ENCODE data around the gene HOMER3. TPM values are rescaled to one million over a fixed set of nuclear protein-coding genes. Genes with fewer than 3 reads are reported as not detected.

Gene HOMER3
- total RNA-seq, 6 donors from 2014 or later, result 17.3 to 58.0 (median 27.8) TPM

DNA sequence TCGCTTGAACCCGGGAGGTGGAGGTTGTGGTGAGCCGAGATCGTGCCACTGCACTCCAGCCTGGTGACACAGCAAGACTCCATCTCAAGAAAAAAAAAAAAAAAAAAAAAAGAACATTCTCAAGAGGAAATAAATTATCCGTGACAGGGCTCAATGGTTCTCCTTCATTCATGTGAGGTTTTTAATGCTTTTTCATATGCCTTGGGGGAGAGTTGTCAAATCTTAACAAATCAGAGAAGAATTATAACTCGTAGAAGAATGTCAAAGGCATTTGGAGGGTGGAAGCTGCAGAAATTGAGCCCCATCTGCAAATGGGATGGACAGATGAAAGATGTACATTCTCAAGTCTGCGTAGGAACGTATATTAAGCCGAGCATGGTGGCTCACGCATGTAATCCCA lies 34.9 kb upstream of the HOMER3 start:
- peaks cover 10 to 24% (median 19%) of the 10 kb centered on the region in 4 donors for H3K4me1 ChIP-seq
- H3K4me3 ChIP-seq, result no peak overlapping the region
- 80 to 82% methylated on average over 10 of the region's 10 CpGs for WGBS, 2 donors
- DNase-seq (no peak), ATAC-seq (ENCODE audit: low FRiP score in 2 of 2) (no peak)
- H3K27ac ChIP-seq, result no peak overlapping the region
- TF ChIP-seq POLR2A (IDR thresholded peaks at IDR 0.05) (no peak), EP300 (IDR thresholded peaks at IDR 0.05) (no peak), POLR2AphosphoS5 (IDR thresholded peaks at IDR 0.05) (no peak)
- TF ChIP-seq, protein P1, sequence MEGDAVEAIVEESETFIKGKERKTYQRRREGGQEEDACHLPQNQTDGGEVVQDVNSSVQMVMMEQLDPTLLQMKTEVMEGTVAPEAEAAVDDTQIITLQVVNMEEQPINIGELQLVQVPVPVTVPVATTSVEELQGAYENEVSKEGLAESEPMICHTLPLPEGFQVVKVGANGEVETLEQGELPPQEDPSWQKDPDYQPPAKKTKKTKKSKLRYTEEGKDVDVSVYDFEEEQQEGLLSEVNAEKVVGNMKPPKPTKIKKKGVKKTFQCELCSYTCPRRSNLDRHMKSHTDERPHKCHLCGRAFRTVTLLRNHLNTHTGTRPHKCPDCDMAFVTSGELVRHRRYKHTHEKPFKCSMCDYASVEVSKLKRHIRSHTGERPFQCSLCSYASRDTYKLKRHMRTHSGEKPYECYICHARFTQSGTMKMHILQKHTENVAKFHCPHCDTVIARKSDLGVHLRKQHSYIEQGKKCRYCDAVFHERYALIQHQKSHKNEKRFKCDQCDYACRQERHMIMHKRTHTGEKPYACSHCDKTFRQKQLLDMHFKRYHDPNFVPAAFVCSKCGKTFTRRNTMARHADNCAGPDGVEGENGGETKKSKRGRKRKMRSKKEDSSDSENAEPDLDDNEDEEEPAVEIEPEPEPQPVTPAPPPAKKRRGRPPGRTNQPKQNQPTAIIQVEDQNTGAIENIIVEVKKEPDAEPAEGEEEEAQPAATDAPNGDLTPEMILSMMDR (IDR thresholded peaks at IDR 0.05), result no peak
- H3K36me3 ChIP-seq, result no peaks in the 10 kb centered on the region
- H3K27me3 ChIP-seq, result no peaks in the 10 kb centered on the region
- H3K9me3 ChIP-seq, result no peaks in the 10 kb centered on the region

DNA sequence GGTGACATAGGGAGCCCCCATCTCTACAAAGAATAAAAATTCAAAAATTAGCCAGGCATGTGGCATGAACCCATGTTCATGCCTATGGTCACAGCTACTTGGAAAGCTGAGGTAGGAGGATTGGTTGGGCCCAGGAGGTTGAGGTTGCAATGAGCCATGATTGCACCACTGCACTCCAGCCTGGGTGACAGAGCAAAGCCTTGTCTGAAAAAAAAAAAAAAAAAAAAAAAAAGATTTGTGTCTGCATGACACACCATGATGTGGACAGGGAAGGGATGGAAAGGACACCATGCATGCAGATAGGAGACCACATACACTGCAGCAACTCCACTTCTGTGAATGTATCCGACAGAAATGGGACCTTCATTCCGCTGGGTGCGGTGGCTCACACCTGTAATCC lies 34.0 kb upstream of the HOMER3 start:
- TF ChIP-seq, protein P1 (IDR thresholded peaks at IDR 0.05), result no peak
- TF ChIP-seq EP300 (IDR thresholded peaks at IDR 0.05) (no peak), POLR2AphosphoS5 (IDR thresholded peaks at IDR 0.05) (no peak), POLR2A (IDR thresholded peaks at IDR 0.05) (no peak)
- WGBS, 2 donors, result 97 to 100% methylated on average over 3 of the region's 3 CpGs
- H3K36me3 ChIP-seq, result no peaks in the 10 kb centered on the region
- no peak for DNase-seq
- H3K4me3 ChIP-seq, result no peak overlapping the region
- ATAC-seq (ENCODE audit: low FRiP score in 2 of 2), result no peak
- peaks cover 11 to 29% (median 22%) of the 10 kb centered on the region in 4 donors for H3K4me1 ChIP-seq
- H3K27me3 ChIP-seq, result no peaks in the 10 kb centered on the region
- no peaks in the 10 kb centered on the region for H3K9me3 ChIP-seq
- no peak overlapping the region for H3K27ac ChIP-seq

DNA sequence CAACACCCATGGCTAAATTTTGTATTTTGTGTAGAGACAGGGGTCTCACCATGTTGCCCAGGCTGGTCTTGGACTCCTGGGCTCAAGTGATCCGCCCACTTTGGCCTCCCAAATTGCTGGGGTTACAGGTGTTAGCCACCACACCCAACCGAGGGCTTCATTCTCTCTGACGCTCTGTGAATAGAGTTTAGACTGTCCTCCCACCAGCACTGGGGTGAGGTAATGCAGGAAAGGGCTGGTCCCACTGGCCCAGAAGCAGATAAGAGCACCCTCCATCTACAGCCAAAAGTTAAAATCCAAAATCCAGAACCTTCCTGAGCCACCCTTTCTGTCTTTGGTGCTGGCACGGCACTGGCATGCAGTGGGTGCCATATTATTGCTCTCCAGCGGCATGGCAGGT lies 31.8 kb upstream of the HOMER3 start:
- Histone ChIP-seq H3K4me3 (no peak overlapping the region), H3K27me3 (no peaks in the 10 kb centered on the region), H3K27ac (peak overlapping the region; percentile 64 to 86 (median 76)), H3K9me3 (no peaks in the 10 kb centered on the region), H3K4me1 (peaks cover 15 to 47% (median 39%) of the 10 kb centered on the region in 4 donors), H3K36me3 (no peaks in the 10 kb centered on the region)
- WGBS, 2 donors, result 54% methylated on average over 5 of the region's 5 CpGs; no CpG with 5 or more reads in 1 of the 2 donors
- ATAC-seq (ENCODE audit: low FRiP score in 2 of 2) (no peak), DNase-seq (no peak)
- TF ChIP-seq EP300 (IDR thresholded peaks at IDR 0.05) (no peak), POLR2AphosphoS5 (IDR thresholded peaks at IDR 0.05) (no peak), POLR2A (IDR thresholded peaks at IDR 0.05) (no peak)
- TF ChIP-seq, protein P1 (IDR thresholded peaks at IDR 0.05), result no peak

DNA sequence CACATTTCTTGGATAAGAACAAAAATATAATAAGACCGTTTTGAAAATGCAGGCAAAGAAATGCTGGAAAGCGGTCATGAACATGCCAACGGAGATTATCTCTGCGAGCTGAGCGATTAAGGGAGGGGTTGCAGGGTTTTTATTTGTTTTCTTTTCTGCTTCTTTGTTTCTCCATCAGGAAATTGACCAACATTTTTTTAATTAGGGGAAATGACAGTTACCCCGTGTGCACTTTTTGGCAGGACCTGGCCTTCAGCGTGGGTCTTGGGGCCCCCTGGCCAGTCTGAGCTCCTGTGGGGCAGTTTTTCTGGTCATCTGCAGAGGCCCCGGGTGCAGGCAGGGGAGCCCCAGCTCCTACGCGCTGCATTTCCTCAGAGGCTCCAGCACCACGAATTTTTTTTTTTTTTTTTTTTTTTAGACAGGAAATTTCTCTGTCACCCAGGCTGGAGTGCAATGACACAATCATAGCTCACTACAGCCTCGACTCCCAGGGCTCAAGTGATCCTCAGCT lies 31.3 kb upstream of the HOMER3 start:
- DNase-seq (peak in 1 of 2 donors; percentile 38), ATAC-seq (ENCODE audit: low FRiP score in 2 of 2) (peak; percentile 9 to 39)
- no peaks in the 10 kb centered on the region for H3K27me3 ChIP-seq
- no peaks in the 10 kb centered on the region for H3K9me3 ChIP-seq
- peak overlapping the region; percentile 64 to 86 (median 76) for H3K27ac ChIP-seq
- no peaks in the 10 kb centered on the region for H3K36me3 ChIP-seq
- 10 to 21% methylated on average over 12 of the region's 12 CpGs for WGBS, 2 donors
- H3K4me3 ChIP-seq, result no peak overlapping the region
- H3K4me1 ChIP-seq, result peaks cover 15 to 52% (median 43%) of the 10 kb centered on the region in 4 donors
- TF ChIP-seq POLR2A (IDR thresholded peaks at IDR 0.05) (no peak), EP300 (IDR thresholded peaks at IDR 0.05) (no peak), POLR2AphosphoS5 (IDR thresholded peaks at IDR 0.05) (no peak)
- TF ChIP-seq, protein P1 (IDR thresholded peaks at IDR 0.05), result no peak
